Fibroblast of the aortic adventitia (primary cell): Measurements from ENCODE around the gene AUTS2. TPM values are rescaled to one million over a fixed set of nuclear protein-coding genes. Genes with fewer than 3 reads are reported as not detected.

Experiments
- DNase-seq: peaks from one replicate; pipeline ENCODE4 v3.0.0-alpha.2; 2010; ENCODE audit warnings: low read depth
- H3K4me3 ChIP-seq: 2 replicates; pipeline ENCODE4 v1.5.1; 2011; ENCODE audit warnings: low read depth, mild to moderate bottlenecking, control low read depth, low read length, moderate library complexity
- total RNA-seq: library from RNA; depleted of rRNA; stranded (reverse); fragments of >200 nt; gene quantifications from 2 replicates; pipeline ENCODE4 v1.2.3, GENCODE V29; 2012; ENCODE audit warnings: low replicate concordance
- TF ChIP-seq, protein P1 (sequence below): IDR thresholded peaks from 2 replicates; pipeline ENCODE4 v1.5.1; 2011; ENCODE audit warnings: mild to moderate bottlenecking, low read length, control low read depth, inconsistent platforms; ENCODE audit not compliant: insufficient read depth

Gene AUTS2
- total RNA-seq, 1 donor, result 10.7 TPM

- DNase-seq, result peak; percentile 47
- H3K4me3 ChIP-seq, result no peak overlapping the region
- TF ChIP-seq, protein P1, sequence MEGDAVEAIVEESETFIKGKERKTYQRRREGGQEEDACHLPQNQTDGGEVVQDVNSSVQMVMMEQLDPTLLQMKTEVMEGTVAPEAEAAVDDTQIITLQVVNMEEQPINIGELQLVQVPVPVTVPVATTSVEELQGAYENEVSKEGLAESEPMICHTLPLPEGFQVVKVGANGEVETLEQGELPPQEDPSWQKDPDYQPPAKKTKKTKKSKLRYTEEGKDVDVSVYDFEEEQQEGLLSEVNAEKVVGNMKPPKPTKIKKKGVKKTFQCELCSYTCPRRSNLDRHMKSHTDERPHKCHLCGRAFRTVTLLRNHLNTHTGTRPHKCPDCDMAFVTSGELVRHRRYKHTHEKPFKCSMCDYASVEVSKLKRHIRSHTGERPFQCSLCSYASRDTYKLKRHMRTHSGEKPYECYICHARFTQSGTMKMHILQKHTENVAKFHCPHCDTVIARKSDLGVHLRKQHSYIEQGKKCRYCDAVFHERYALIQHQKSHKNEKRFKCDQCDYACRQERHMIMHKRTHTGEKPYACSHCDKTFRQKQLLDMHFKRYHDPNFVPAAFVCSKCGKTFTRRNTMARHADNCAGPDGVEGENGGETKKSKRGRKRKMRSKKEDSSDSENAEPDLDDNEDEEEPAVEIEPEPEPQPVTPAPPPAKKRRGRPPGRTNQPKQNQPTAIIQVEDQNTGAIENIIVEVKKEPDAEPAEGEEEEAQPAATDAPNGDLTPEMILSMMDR, result no peak
These were observed 439.1 kb downstream of the AUTS2 start for GRCh38 chr7:70037171-70037933.

GRCh38 chr7:70040051-70040450 is 441.8 kb downstream of the AUTS2 start:
- H3K4me3 ChIP-seq, result no peak overlapping the region
- TF ChIP-seq, protein P1, result no peak
- DNase-seq, result no peak

DNA sequence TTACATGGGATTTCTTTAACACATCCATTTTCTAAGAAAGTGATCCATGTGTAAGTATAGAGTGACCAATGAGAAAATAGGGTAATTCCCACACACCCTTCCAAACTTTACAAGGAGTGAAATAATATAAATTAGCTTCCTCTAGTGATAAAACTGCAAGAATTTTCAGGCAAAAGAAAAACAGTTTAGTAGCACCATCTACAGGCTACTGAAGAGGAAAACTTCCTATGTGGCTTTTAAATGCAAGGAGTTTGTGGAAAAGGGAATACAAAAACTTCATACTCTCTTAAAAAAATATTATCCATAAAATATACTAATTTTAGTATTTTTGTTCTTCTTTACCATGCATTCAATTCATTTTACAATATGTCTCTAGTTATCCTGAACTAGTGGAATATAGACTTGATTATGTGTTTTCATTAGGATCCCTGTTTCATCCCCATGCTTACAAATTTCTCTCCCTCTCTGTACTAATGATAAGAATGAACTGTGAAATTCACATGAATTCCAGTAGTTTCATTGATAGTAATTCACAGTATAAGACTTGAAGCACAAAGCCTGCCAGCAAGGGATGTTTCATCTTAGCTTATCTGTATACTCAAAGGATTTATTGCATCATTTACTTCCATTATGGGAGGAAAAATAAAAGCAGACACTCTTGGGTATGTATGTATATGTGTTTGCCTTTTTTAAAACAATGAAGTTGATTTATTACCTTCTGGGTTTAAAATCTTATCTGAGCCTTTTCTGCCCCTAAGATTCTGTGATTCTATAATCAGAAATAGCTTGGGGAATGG is 442.9 kb downstream of the AUTS2 start:
- TF ChIP-seq, protein P1, result peak; percentile 41
- peak; percentile 54 for DNase-seq

GRCh38 chr7:70042533-70042932 is 444.3 kb downstream of the AUTS2 start:
- H3K4me3 ChIP-seq, result no peak overlapping the region
- TF ChIP-seq, protein P1, result peak; percentile 24
- DNase-seq, result peak; percentile 47

More for the DNA sequence above, 442.9 kb downstream of the AUTS2 start:
- H3K4me3 ChIP-seq, result no peak overlapping the region

DNA sequence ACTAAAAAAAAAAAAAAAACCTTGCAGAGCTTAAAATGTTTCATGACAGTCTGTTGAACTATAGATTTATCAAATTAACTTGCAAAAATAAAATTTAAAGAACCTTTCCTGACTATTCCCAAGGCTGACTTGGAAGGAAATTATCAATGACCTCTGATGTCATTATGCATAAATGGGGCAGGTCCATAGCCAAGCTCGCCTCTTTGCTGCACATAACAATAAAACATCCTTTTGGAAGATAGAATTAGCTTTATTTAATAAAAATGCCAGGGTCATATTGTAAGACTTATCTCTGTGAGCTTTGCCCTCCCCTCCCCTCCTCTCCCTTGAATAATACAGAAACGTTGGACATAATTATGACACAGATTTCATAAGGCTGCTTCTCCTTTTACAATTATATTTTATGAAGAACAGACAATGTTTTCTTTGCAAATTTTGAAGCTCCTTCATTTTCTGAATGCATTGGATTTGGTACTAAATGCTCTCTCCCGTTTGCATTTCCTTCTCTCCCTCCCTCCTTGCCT is 444.8 kb downstream of the AUTS2 start:
- H3K4me3 ChIP-seq, result no peak overlapping the region
- TF ChIP-seq, protein P1, result no peak

GRCh38 chr7:70044064-70044463 is 445.8 kb downstream of the AUTS2 start:
- H3K4me3 ChIP-seq, result no peak overlapping the region
- no peak for DNase-seq
- TF ChIP-seq, protein P1, result no peak

More for the DNA sequence above, 444.8 kb downstream of the AUTS2 start:
- DNase-seq, result no peak
